Measurements from ENCODE around the gene DNTT.
"Not testable (repeated sequence)": the region's sequence is repeated elsewhere in the genome, so short reads cannot be mapped to it uniquely, and the experiment has no call there.

The DNTT gene

DNA sequence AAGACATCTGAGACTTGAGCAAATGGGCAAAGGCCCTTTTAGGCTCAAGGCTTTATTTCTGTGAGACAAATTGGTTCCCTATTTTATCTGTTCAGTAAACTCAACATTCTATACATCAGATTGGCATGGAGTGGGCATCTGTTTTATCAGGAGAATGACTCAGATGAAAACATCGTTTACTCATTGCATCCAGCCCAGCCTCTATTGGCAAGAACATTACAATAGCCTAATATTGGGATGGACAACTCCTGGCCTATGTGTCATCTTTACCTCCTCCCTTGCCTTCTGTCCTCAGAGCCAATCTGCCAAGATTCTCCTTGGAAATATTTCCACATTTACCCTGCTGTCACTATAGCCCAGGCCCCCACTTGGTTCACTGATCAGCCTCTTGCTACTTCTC, 27.4 kb upstream of the DNTT start:
- FAIRE-seq: no peak

DNA sequence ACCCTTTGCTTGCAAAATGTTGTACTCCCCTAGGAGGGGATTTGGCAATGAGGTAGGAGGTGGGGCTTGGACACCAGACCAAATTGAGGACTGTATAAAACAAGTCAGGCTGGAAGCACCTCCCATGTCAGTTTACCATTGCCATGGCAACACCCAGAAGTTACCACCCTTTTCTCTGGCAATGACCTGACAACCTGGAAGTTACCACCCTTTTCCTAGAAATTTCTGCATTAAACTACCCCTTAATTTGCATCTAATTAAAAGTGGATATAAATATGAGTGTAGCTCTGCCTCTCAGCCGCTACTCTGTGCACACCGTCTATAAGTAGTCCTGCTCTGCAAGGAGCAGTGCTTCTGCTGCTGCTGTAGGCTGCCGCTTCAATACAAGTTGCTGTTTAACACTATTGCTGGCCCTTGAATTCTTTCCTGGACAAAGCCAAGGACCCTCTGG, 25.0 kb upstream of the DNTT start:
- FAIRE-seq: no peak

DNA sequence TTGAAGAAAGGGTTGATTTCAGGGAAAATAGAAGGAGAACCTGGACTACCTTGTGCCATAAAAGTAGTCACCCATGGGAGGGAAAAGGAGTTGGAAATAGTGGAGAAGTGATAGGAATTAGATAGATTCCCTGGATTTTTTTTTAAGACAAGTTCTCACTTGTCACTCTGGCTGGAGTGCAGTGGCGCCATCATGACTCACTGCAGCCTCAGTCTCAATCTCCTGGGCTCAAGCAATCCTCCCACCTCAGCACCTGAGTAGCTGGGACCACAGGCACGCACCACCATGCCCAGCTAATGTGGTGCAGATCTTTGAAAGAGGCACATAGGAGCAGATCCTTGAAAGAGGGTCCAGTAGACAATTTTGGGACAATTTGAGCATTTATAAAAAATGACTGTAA, 23.4 kb upstream of the DNTT start:
- FAIRE-seq: no peak

DNA sequence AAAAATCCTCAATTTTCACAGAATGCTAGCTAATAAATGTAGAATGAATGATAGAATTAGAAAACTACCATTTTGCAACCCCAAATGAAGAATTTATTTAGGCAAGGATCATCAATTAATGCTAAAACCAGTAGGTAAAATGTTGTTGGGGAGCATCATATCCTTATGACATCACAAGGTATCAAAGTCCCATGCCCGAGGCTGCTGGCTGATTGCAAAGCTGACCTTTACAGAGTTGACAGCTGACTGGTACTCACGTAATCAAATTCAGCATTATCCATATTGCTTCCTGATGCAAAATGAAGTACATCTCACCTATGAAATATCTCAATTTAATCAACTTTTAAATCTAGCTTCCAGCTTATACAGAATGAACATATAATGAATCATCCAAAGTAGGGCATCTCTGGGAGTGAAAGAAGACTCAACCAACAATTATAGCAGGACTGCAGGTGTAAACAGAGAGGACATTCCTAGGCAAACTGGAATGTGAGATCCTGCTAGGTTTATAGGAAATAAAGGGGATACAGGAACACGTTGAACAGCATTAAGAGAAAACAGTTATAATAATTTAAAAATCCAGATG, 22.7 kb upstream of the DNTT start:
- no peak for FAIRE-seq

DNA sequence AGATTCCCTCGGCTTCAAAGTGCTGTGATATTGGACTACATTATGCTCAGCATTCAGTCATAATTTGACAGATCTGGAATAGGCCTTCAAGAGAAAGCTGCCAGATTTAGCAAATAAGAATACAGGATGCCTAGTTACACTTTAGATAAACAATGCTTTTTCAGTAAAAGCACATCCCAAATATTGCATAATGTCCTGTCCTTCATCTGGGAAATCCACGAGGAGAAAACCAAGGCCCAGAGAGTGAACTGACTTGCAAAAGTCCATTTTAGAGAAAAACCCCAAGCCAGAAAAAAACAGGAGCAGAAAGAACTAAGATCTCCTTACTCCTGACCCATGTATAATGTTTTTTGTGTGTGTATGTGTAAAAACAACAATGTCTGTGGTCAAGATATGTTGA, 20.9 kb upstream of the DNTT start:
- no peak for FAIRE-seq

DNA sequence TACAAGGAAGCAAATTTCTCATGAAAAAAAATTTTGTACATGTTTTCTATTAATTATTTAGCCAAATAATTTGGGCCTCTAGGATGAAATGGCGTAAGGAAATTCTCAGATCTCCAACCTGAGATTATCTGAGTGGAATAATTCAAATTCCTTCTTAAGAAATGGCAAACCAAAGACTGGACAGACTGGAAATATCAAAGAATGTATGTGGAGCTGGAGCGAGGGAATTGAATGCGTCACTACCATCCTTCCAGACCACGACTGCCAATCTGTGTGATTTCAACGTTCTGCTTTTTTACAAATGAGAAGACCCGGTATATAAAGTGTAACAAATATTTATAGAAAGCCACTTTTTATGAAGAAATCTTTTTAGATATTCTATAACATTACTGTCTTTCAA, 20.5 kb upstream of the DNTT start:
- FAIRE-seq: no peak

DNA sequence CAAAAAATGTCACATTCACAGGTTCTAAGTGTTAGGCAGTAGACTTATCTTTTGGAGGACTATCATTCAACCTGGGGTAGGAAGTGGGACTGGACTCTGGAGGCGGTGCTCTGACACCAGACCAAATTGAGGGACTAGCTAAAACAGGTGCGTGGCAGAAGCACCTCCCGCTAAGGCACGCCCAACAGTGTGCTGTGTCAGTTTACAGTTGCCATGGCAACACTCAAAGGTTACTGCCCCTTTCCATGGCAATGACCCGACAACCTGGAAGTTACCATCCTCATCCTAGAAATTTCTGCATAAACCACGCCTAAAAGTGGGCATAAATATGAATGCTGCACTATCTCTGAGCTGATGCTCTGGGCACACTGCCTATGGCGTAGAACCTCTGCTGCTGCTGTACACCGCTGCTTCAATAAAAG, 18.9 kb upstream of the DNTT start:
- no peak for FAIRE-seq

DNA sequence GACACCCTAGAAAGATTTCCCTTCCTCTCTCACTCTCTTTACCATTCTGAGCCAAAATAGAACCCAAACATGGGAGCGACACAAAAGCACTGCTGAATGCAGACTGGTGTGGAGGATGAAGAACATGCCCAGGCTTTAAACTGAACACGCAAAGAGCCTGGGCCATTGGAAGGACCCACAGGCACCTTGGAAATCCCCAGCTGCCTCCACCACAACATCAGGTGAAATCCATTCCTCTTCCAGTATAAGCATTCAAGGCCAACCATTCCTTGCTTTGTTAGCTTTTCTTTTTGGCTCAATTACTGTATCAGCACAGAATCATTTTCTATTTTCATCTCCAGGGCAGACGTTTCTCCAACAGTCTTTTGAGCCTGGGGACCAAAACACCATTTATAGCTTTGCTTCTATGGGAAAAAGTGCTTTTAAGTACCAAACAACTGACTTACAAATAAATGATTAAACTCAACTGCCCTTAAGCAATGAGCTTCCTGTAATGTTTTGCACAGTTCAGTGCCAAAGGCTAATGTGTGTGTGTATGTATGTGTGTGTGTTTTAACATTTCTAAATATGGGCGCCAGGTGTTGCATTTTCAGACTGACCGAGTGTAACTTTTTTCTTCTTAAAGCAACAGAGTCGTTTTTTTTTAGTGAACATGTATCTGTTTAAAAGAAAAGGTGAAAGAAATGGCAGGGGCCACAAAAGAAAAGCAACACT, 16.7 kb upstream of the DNTT start:
- no peak for FAIRE-seq

DNA sequence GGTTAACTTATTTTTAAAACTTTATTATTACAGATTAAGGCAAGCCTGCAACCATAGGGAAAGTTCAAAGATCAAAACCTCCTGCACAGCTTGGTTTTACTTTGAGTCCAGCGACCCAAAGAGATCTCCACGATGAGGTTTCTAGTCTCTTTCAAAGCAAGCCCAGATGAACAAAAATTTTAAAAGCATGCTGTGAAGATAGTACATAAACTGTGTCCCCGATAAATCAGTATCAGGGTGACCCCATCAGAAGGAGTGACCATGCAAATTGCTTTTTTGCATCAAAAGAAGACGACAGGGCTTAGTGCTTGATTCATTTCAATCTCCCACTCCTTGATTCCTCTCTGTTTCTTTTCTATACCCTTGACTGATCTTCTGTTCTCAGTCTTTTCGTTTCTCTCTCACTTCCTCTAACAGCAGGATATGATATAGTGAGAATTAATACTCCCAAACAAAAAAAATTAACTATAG, 16.0 kb upstream of the DNTT start:
- FAIRE-seq: no peak

DNA sequence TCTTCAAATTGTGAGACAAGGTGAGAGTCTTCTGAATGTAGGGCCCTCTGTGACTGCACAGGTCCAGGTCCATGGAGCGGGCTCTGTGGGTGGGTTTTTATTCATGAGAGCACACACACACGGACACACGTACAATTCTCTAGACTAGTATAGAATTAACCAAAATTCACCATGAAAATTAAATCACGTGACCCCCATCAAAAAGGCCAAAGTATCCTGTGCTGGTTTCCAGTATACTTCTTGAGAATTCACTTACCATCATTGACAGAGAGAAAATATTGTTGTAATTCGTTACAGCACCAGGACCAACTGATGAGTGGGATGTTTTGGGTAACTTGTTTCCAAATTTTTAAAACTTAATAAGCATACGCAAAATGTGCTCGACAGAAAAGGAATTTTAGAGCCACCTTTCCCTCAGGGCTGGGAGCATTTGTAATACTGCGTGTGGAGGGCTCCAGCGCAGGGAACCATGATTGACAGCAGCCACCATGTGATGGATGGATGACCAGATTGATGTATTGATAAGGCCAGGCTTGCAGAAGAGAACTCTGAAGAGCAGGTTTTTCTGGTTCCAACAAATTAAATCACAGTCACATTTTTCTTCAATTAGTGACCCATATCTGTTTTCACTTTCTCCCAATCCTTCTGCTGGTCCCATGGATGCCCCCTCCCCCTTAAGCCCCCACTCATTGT, 14.9 kb upstream of the DNTT start:
- FAIRE-seq: no peak

DNA sequence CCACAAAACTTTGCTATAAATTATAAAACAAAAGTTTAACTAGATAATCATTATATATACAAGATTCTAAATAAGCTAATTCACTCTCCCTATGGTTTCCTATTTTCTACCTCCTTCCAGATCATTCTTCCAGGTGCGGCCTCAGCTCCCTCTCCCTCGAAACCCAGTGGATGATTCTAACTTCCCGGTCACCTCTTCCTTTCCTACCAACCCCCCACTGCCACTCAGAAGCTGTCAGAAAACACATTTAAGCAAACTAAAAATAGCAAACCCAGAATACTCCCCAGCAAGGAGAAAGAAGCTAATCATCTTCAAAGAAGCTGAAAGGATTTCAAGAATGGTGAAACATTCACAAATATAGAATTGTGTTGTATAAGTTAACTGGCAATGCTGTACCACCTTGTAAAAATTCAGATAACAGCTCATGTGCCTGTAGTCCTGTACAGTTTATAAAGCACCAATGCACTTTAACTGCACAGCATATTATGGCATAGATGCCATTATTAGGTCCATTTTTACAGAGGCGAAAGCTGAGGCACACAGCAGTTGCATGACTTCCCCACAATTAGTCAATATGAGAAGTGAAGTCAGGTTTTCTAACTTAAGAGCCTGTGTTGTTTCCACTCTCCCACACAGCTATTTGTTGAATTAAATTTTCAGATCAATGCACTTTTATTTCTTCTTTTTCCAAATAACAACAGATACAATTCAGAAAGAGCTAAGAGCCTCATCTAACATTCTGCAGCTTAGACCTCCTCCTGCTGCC, 13.7 kb upstream of the DNTT start:
- FAIRE-seq: no peak

DNA sequence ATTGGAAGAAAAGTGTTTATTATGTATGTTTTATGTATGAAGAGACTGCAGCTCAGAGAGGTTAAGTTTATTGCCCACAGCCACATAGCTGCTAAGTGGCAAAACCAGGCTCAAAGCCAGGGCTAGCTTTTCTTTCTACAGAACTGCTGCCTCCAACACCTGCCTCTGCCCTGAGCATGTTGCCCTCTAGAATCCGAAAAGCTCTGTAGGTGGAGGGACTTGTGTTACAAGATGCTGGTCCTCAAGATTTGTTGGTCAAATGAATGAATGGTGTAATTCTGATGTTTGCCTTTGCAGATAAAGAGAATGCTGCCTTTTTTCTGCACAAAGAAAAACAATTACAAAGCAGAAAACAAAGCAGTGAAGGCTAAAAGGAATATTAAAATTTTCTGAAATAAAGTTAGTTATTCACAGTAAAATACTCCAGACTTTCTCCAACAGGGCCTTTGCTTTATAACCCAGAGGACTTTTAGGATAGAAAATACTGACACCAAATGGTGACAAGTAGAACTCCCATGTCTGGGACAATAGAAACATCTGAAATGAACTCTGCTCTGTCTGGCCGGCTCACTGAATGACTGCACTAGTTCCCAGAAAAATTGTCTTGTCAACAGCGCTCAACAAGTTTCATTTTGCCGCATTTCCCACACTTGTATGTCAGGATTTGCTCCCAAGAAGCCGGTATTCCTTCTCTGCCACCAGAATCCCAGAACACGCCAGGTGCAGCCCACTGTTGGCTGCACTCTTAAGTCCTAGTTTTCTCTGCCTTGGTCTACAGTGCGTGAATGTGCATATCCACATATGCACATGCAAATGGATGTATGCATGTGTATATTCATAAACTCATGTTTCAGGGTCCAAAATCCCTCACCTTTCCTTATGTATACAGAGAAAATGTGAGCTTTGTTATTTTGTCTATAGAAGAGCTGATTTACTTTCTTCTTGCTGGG, 11.0 kb upstream of the DNTT start:
- peak; percentile 76 for FAIRE-seq

DNA sequence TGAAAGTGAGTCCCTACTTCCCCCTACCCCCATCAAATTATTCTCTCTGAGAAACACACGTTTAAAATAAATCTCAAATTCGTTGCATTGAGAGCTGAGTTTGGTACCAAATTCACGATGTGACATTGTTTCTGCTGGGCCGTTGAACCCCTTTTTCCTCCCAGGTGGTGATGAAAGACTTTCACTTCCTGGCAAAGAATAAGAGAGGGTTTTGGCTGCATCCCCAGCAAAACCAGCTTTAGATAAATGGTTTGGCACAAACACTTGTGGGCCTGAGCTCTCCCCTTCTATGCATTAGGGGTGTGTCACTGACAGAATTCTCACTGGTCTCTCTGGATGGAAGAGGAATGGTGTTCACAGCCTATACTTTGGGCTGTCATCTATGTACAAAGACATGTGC, 8.8 kb upstream of the DNTT start:
- no peak for FAIRE-seq

DNA sequence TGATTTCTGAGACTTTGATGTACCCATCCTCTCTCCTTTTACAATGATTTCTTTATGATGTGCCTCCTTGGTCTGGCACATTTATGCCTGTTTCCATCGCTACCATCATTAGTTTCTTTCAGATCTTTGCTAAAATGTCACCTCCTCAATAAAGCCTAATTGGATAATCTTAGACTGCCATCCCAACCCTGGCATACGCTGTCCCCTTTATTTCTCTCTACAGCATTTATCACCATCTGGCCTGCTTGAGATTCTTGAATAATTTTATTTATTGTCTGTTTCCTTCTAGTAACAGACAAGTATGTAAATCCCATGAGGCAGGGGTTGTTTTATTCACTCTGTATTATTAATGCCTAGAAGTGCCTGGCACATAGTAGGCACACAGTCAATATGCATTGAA, 6.7 kb upstream of the DNTT start:
- no peak for FAIRE-seq

DNA sequence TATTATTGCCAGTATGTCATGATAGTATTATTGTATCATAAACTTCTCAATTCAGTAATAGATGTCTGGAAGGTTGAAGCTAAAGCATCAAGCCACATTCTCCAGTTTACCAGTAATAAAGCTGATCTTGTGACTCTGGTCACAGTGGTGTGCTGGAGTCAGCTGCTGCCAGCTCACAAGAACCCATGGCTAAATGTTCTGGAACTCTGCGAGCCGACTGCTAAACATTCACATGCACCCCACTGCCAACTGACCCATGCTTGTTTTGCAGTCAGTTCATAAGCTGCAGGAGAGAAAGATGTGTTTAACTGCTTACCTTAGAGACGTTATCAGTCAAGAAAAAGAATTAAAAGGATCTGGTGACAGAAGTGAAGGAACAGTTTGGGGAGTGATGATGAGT, 5.9 kb upstream of the DNTT start:
- no peak for FAIRE-seq

DNA sequence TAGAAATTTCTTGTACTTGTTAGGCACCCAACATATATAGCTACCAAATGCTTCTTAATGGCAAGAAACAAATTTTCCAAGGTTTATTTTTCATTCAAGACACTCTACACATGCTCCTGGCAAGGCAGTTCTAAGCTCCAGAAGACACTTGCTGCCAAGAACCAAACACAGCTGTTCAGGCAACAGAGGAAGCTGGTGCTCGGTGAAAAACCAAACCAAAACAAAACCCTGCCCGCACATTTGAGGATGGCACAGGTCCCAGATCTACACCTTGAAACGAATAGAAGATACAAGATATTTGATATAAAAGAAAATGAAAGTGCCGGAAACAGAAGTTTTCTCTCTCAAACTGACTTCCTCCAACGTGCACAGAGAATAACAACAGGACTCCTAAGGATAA, 4.9 kb upstream of the DNTT start:
- no peak for FAIRE-seq

DNA sequence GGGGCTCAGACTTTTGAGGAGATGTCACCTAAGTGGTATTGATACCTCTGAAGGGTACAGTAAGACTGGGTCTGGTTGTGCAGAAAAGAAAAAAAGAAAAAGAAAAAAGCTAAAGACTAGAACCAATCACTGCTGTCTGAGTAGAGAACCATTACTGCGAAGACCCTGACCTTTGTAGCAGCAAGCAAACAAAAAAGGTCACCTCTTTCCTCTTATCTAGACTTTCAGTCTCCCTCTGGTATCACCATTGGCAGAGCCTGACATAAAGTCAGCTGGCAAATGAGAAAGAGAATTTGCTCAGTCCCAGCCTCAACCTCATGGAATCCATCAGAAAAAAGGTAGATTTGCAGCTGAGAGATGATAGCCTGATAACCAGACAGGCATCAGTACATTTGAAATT, 2.6 kb upstream of the DNTT start:
- FAIRE-seq: no peak

DNA sequence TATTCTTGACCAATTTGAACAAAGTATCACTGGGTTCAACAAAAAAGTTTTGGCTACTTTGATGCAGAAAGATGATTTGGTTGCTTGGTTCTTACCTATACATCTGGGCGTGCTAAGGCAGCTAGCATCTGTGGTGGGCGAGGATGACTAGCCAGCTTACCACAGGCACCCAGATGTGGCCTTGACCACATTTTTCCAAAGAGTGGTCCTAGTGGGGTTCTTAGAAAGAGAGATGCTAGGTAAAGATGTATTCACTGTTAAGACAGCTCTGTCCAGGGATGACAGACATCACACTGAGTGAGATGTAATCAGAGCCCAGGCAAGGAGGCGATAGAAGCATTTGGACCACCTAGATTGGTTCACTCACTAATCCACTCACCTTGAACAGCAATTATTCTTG, 785 bp downstream of the DNTT start:
- FAIRE-seq: no peak

DNA sequence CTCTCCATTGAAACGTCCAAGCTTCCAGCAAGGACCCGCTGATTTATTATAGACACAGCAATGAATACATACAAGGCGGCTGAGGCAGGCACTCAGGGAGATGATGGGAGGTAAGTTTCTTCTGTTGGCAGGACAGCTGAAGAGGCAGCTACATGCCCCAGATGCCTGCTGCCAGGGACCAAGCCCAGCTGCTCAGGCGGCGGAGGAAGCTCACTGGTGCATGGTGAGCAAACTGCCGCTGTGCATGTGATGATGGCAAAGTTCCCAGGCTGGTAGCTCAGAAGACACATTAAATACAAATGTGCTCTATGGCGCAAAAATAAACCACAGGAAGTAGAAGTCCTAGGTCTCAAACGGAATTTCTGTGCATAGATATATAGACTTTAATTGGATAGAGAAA, 2.3 kb downstream of the DNTT start:
- FAIRE-seq: no peak

DNA sequence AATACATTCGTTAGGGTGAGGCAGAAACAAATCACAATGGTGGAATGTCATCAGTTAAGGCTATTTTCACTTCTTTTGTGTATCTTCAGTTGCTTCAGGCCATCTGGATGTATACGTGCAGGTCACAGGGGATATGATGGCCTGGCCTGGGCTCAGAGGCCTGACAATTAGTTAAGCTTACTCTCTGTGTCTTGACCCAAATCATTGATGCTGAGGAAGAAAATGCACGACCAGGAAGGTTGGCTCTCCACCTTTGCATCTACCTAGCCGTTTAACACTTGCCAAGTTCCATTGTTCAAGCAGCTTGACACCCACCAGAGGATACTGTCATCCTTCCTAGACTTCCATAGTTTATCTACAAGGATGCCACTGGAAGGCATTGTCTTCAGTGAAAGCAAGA, 4.6 kb downstream of the DNTT start:
- not testable (repeated sequence) for FAIRE-seq

DNA sequence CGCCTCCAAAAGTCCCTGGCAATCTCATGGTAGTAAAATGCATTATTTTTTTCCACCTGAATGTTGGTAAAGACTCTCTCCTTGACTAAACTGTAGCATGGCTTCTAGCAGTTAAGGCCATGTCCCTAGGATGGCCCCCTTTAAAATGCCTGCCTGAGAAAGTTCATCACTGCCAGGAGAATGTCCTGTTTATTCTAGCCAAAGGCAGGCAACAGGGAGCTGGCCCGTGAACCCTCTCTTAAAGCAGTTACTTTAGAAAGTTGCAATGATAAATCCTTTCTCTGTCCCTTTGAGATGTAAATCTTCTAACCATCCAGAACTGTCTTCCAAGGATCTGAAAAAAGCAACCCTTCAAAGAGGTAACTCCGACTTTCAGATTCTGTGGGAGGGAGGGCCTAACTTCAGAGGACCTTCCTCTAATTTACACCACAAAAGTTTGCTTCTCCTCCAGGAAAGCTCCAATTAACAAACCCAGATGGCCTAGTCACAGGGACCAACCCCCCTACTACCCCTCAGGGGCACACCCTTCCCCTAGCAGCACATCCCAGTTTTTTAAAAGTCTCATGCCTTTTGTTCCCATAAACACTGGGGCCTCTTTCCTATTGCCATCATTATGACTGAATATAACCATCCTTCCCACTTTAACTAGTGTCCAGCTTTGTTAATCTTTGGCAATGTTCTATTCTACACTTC, 5.5 kb downstream of the DNTT start:
- FAIRE-seq: no peak

DNA sequence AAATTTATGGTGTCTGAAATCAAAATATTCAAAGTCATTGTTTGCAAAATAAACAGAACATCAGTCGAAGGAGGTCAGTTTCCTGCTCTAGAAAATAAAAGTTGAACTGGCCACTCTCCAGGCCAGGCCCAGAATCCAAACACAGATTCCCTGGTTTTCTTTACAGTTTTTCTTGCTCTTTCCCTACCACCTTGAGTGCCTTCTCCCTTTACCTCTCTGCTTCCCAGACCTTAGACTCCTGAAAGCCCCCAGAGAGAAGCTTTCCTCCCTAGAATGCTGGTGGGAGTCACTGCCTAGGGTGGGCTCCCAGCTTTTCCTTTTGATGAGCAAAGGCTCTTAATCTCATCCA, 6.1 kb downstream of the DNTT start:
- no peak for FAIRE-seq
